SU-DHL-6 (cell line): ENCODE data around the gene PLCH1.
"Not testable (repeated sequence)": the region's sequence is repeated elsewhere in the genome, so short reads cannot be mapped to it uniquely, and the experiment has no call there.

ENCODE experiments used
- CTCF ChIP-seq: fragments of 200-600 bp; sonication (generic); IDR thresholded peaks from one replicate; pipeline ENCODE4 v1.5.1; 2017; ENCODE audit warnings: antibody characterized with exemption, mild to moderate bottlenecking, low read length, moderate library complexity; ENCODE audit not compliant: insufficient read depth, poor library complexity, severe bottlenecking
- EZH2phosphoT487 ChIP-seq: fragments of 200-600 bp; sonication (generic), shearing (Covaris generic); conservative IDR thresholded peaks from 2 replicates; pipeline ENCODE4 v1.6.1; 2018; ENCODE audit warnings: mild to moderate bottlenecking, antibody characterized with exemption, low read length, moderate library complexity, mixed read lengths

- not testable (repeated sequence) for TF ChIP-seq CTCF, EZH2phosphoT487
Observed at GRCh38 chr3:155638461-155638860, 106.4 kb downstream of the PLCH1 start.
